HCT116 (cell line): ENCODE measurements around the gene PACSIN2. TPM values are rescaled to one million over a fixed set of nuclear protein-coding genes. Genes with fewer than 3 reads are reported as not detected.

Experiments used
- ATAC-seq: fragments of 200-7000 bp; cut with Tn5 transposase; 2 replicates; pipeline ENCODE4 v1.9.1; 2020; ENCODE audit warnings: mild to moderate bottlenecking, moderate library complexity
- BruUV-seq: library from RNA; stranded (reverse); fragments of 400-500 nt; replicated peaks from 2 replicates; lab custom pipeline; 2021; lab: Mats Ljungman, UMichigan
- CTCF ChIA-PET: fragments of 300-600 bp; sonication (Branson Sonifier 250); formaldehyde crosslinking; loops from one replicate; lab custom pipeline; 2021; ENCODE audit warnings: antibody characterized with exemption; lab: Charles Lee
- POLR2A ChIA-PET: fragments of 300-600, 350-600 bp; sonication (Branson Sonifier 250); formaldehyde crosslinking; loops from one replicate; lab custom pipeline; 2021; ENCODE audit warnings: antibody characterized with exemption; lab: Charles Lee
- RAD21 ChIA-PET, 2 experiments: fragments of 300-600 bp; sonication (Branson Sonifier 250); formaldehyde crosslinking; loops; one replicate each; lab custom pipeline; 2023; ENCODE audit warnings: low total read pairs in 2 of 2; ENCODE audit not compliant: uncharacterized antibody in 2 of 2, unreplicated experiment in 2 of 2, low non-redundant PET in 1 of 2; lab: Charles Lee
- DNase-seq: peaks from one replicate; pipeline ENCODE4 v3.0.0-alpha.2; 2010; ENCODE audit warnings: low read depth, low spot score
- H2AFZ ChIP-seq: fragments of 200-600 bp; shearing (Covaris generic), sonication (generic); 2 replicates; pipeline ENCODE4 v1.6.1; 2017; ENCODE audit warnings: low read depth, mixed run types, mixed read lengths, antibody characterized with exemption, low read length; ENCODE audit not compliant: poor library complexity, severe bottlenecking
- H3K27ac ChIP-seq: 2 replicates; pipeline ENCODE4 v1.5.1; 2012; ENCODE audit warnings: low read depth, low read length
- H3K27me3 ChIP-seq: fragments of 200-600 bp; sonication (generic); 2 replicates; pipeline ENCODE4 v1.6.1; 2016; ENCODE audit warnings: mixed run types, low read length, mixed read lengths; ENCODE audit not compliant: insufficient read depth
- H3K36me3 ChIP-seq, 2 experiments: fragments of 200-500 bp in 1 of 2; fragments of 200-600 bp in 1 of 2; sonication (Bioruptor generic) in 1 of 2; sonication (generic) in 1 of 2; 2 replicates each; pipeline versions ENCODE4 v1.5.1 to v1.6.1; 2014 to 2016; ENCODE audit warnings: low read length in 2 of 2, inconsistent platforms in 1 of 2, mixed read lengths in 1 of 2, mixed run types in 1 of 2; ENCODE audit not compliant: insufficient read depth in 2 of 2, control insufficient read depth in 1 of 2
- H3K4me1 ChIP-seq, 2 experiments: fragments of 200-600 bp in 1 of 2; sonication (generic) in 1 of 2; 2 replicates each; pipeline versions ENCODE4 v1.5.1 to v1.6.1; 2012 to 2017; ENCODE audit warnings: low read length in 2 of 2, inconsistent platforms in 1 of 2, mild to moderate bottlenecking in 1 of 2, mixed read lengths in 1 of 2, mixed run types in 1 of 2, moderate library complexity in 1 of 2; ENCODE audit not compliant: insufficient read depth in 2 of 2, control insufficient read depth in 1 of 2
- H3K4me2 ChIP-seq: fragments of 200-600 bp; sonication (generic); 2 replicates; pipeline ENCODE4 v1.6.1; 2017; ENCODE audit warnings: mixed run types, low read length, mixed read lengths
- H3K4me3 ChIP-seq, 2 experiments: fragments of 200-600 bp in 1 of 2; sonication (generic) in 1 of 2; replicated peaks in 1 of 2; 2 replicates each; pipeline ENCODE4 v1.5.1; 2011 to 2016; ENCODE audit warnings: low read length in 2 of 2, control low read depth in 1 of 2, low read depth in 1 of 2, mild to moderate bottlenecking in 1 of 2, mixed read lengths in 1 of 2, mixed run types in 1 of 2
- H3K79me2 ChIP-seq: fragments of 200-600 bp; sonication (generic); 2 replicates; pipeline ENCODE4 v1.6.1; 2017; ENCODE audit warnings: mild to moderate bottlenecking, mixed run types, low read length, moderate library complexity, mixed read lengths; ENCODE audit not compliant: insufficient read depth
- H3K9ac ChIP-seq: fragments of 200-600 bp; sonication (generic); 2 replicates; pipeline ENCODE4 v1.6.1; 2016; ENCODE audit warnings: low read length, mixed read lengths
- H3K9me2 ChIP-seq: fragments of 200-600 bp; sonication (generic), shearing (Covaris generic); 2 replicates; pipeline ENCODE4 v1.6.1; 2017; ENCODE audit warnings: mixed run types, mild to moderate bottlenecking, moderate library complexity; ENCODE audit not compliant: insufficient read depth
- H3K9me3 ChIP-seq, 2 experiments: fragments of 200-500 bp in 1 of 2; fragments of 200-600 bp in 1 of 2; sonication (Bioruptor generic) in 1 of 2; sonication (generic) in 1 of 2; 2 replicates each; pipeline ENCODE4 v1.6.1; 2014 to 2017; ENCODE audit warnings: low read length in 2 of 2, mixed read lengths in 2 of 2, inconsistent platforms in 1 of 2, low read depth in 1 of 2, mild to moderate bottlenecking in 1 of 2, mixed run types in 1 of 2, moderate library complexity in 1 of 2; ENCODE audit not compliant: control insufficient read depth in 1 of 2, insufficient read depth in 1 of 2
- H4K20me1 ChIP-seq: fragments of 200-600 bp; sonication (generic), shearing (Covaris generic); 2 replicates; pipeline ENCODE4 v1.6.1; 2017; ENCODE audit warnings: mixed run types, mild to moderate bottlenecking, moderate library complexity; ENCODE audit not compliant: insufficient read depth
- ATF3 ChIP-seq: IDR thresholded peaks from 2 replicates; pipeline ENCODE4 v1.6.1; 2012
- CTCF ChIP-seq, 3 experiments: fragments of 200-600 bp in 1 of 3; sonication (generic) in 1 of 3; IDR thresholded peaks in 2 of 3; conservative IDR thresholded peaks in 1 of 3; 2 replicates each; pipeline ENCODE4 v1.5.1; 2012 to 2017; ENCODE audit warnings: low read depth in 2 of 3, low read length in 2 of 3, antibody characterized with exemption in 1 of 3, borderline replicate concordance in 1 of 3, control low read depth in 1 of 3, mild to moderate bottlenecking in 1 of 3, mixed read lengths in 1 of 3, mixed run types in 1 of 3, moderate library complexity in 1 of 3; ENCODE audit not compliant: insufficient read depth in 1 of 3
- ELF1 ChIP-seq: IDR thresholded peaks from 2 replicates; pipeline ENCODE4 v1.6.1; 2012; ENCODE audit warnings: low read depth, borderline replicate concordance
- EZH2phosphoT487 ChIP-seq: fragments of 200-600 bp; IDR thresholded peaks from 2 replicates; pipeline ENCODE4 v1.6.1; 2018; ENCODE audit warnings: antibody characterized with exemption, borderline replicate concordance
- FOSL1 ChIP-seq: IDR thresholded peaks from 2 replicates; pipeline ENCODE4 v1.6.1; 2012; ENCODE audit warnings: low read depth
- MAX ChIP-seq: IDR thresholded peaks from 2 replicates; pipeline ENCODE4 v1.6.1; 2012
- POLR2A ChIP-seq: IDR thresholded peaks from 2 replicates; pipeline ENCODE4 v1.7.0; 2011; ENCODE audit warnings: borderline replicate concordance; ENCODE audit not compliant: insufficient read depth, insufficient read length; ENCODE audit errors: extremely low read depth
- REST ChIP-seq: IDR thresholded peaks from 2 replicates; pipeline ENCODE4 v1.6.1; 2012; ENCODE audit warnings: low read depth
- SIN3A ChIP-seq: IDR thresholded peaks from 2 replicates; pipeline ENCODE4 v1.6.1; 2012; ENCODE audit warnings: low read depth
- SP1 ChIP-seq: IDR thresholded peaks from 2 replicates; pipeline ENCODE4 v1.6.1; 2012; ENCODE audit warnings: low read depth
- TCF7L2 ChIP-seq: IDR thresholded peaks from 2 replicates; pipeline ENCODE4 v1.7.0; 2011; ENCODE audit warnings: borderline replicate concordance, inconsistent platforms; ENCODE audit not compliant: insufficient read depth, insufficient read length; ENCODE audit errors: extremely low read depth
- YY1 ChIP-seq: IDR thresholded peaks from 2 replicates; pipeline ENCODE4 v1.6.1; 2011; ENCODE audit warnings: low read length, low read depth, moderate library complexity, mild to moderate bottlenecking; ENCODE audit not compliant: insufficient replicate concordance; ENCODE audit errors: extremely low read depth
- intact Hi-C: fragments of 100-400 bp; cut with micrococcal nuclease; formaldehyde crosslinking; loops from 2 replicates; pipeline ENCODE4 v1.10.0; 2022
- total RNA-seq: library from RNA; stranded (reverse); gene quantifications from one replicate; pipeline ENCODE4 v1.2.1, GENCODE V29; 2021; ENCODE audit not compliant: unreplicated experiment

The PACSIN2 gene
- total RNA-seq, 1 experiment from 2014 or later = 48.2 TPM

GRCh38 chr22:42836026-42836425 is 178.9 kb downstream of the PACSIN2 start:
- Histone ChIP-seq H2AFZ (no peak overlapping the region), H3K36me3 (peaks cover 0 to 4% of the 10 kb centered on the region in 2 experiments; a peak in 2 of 4 replicates), H3K4me1 (no peaks in the 10 kb centered on the region), H3K27me3 (no peaks in the 10 kb centered on the region), H3K79me2 (no peaks in the 10 kb centered on the region), H3K9me3 (no peaks in the 10 kb centered on the region), H3K9ac (no peak overlapping the region), H3K4me3 (no peak overlapping the region), H3K9me2 (no peaks in the 10 kb centered on the region)
- ChIA-PET RAD21 (no interaction called here), POLR2A (no interaction called here), CTCF (interaction anchor here (0.7 kb wide), 1 partner anchor 10 kb away, joined by 3 read pairs; no protein-coding TSS in a partner anchor)
- ATAC-seq = no peak
- no TSS peak for BruUV-seq
- DNase-seq = no peak
- intact Hi-C loops = no loop called here
- TF ChIP-seq YY1 (no peak), CTCF (IDR thresholded peaks at IDR 0.05 in 2 of 3, conservative IDR thresholded peaks at IDR 0.05 in 1 of 3; ENCODE audit: borderline replicate concordance in 1 of 3, insufficient read depth in 1 of 3, low read depth in 2 of 3, low read length in 2 of 3) (no peak), MAX (no peak), SIN3A (no peak), ELF1 (no peak), FOSL1 (no peak), EZH2phosphoT487 (no peak), SP1 (no peak), REST (no peak), TCF7L2 (no peak), ATF3 (no peak), POLR2A (no peak)
- TF ChIP-seq, all 23 proteins: peak for 0
- Histone ChIP-seq H4K20me1 (no peaks in the 10 kb centered on the region), H3K27ac (no peak overlapping the region), H3K4me2 (no peak overlapping the region)
